K562 (cell line): Measurements from ENCODE around the gene CLCN5. TPM values are rescaled to one million over a fixed set of nuclear protein-coding genes. Genes with fewer than 3 reads are reported as not detected.

Source experiments
- ATAC-seq: fragments of 200-7000 bp; cut with Tn5 transposase; 3 replicates; pipeline ENCODE4 v1.9.1; 2020; ENCODE audit warnings: moderate library complexity
- BruUV-seq: library from RNA; stranded (reverse); fragments of 400-500 nt; replicated peaks from 2 replicates; lab custom pipeline; 2021; lab: Mats Ljungman, UMichigan
- CTCF ChIA-PET: fragments of 300-600 bp; formaldehyde crosslinking; extraction: SDS; loops from one replicate; lab custom pipeline; 2021; ENCODE audit warnings: low intra/inter-chr PET ratio; lab: Yijun Ruan, JAX
- POLR2A ChIA-PET: fragments of 300-600, 350-650 bp; sonication (Branson Sonifier 250); formaldehyde crosslinking; extraction: SDS; loops from one replicate; lab custom pipeline; 2021; ENCODE audit warnings: antibody characterized with exemption, inconsistent platforms; lab: Yijun Ruan, JAX
- DNase-seq, 4 experiments: peaks; one replicate each; pipeline versions ENCODE4 v3.0.0 to v3.0.0-alpha.2; 2011 to 2018; ENCODE audit warnings: low spot score in 3 of 4, mixed read lengths in 3 of 4; ENCODE audit errors: extremely low read depth in 1 of 4
- FAIRE-seq: peaks from 2 replicates; lab custom pipeline; 2011; peaks lifted over from hg19 to GRCh38; lab: Jason Lieb, UNC
- H2AFZ ChIP-seq: 2 replicates; pipeline ENCODE4 v1.6.0; 2011; ENCODE audit warnings: low read depth, low read length, control low read depth, inconsistent platforms
- H3K27ac ChIP-seq: fragments of 200-600 bp; 3 replicates; pipeline ENCODE4 v1.8.0; 2011; ENCODE audit warnings: low read depth, mild to moderate bottlenecking, control low read depth, inconsistent platforms, low read length, moderate library complexity, mixed read lengths; ENCODE audit errors: extremely low read depth
- H3K27me3 ChIP-seq, 2 experiments: fragments of 300-600 bp in 1 of 2; 2 replicates in 1 of 2; 3 replicates in 1 of 2; pipeline versions ENCODE4 v1.6.0 to v1.8.0; 2011; ENCODE audit warnings: inconsistent platforms in 2 of 2, low read length in 2 of 2, mild to moderate bottlenecking in 1 of 2, mixed read lengths in 1 of 2, moderate library complexity in 1 of 2; ENCODE audit not compliant: control insufficient read depth in 2 of 2, insufficient read depth in 2 of 2
- H3K36me3 ChIP-seq: fragments of 300-600 bp; 3 replicates; pipeline ENCODE4 v1.8.0; 2011; ENCODE audit warnings: mild to moderate bottlenecking, low read length, inconsistent platforms; ENCODE audit not compliant: control insufficient read depth, insufficient read depth
- H3K4me1 ChIP-seq, 2 experiments: fragments of 200-600 bp in 1 of 2; replicated peaks in 1 of 2; 2 replicates in 1 of 2; 3 replicates in 1 of 2; pipeline versions ENCODE4 v1.5.1 to v1.8.0; 2011; ENCODE audit warnings: inconsistent platforms in 2 of 2, low read length in 2 of 2, mild to moderate bottlenecking in 1 of 2, mixed read lengths in 1 of 2, moderate library complexity in 1 of 2; ENCODE audit not compliant: control insufficient read depth in 2 of 2, insufficient read depth in 2 of 2
- H3K4me2 ChIP-seq: 2 replicates; pipeline ENCODE4 v1.6.1; 2011; ENCODE audit warnings: low read length, control low read depth, inconsistent platforms, mixed read lengths; ENCODE audit not compliant: insufficient read depth
- H3K4me3 ChIP-seq: fragments of 200-600 bp; sonication (generic), shearing (Covaris generic); 2 replicates; pipeline ENCODE4 v1.5.1; 2016; ENCODE audit warnings: control low read depth, inconsistent platforms
- H3K79me2 ChIP-seq: fragments of 200-600 bp; 3 replicates; pipeline ENCODE4 v1.8.0; 2011; ENCODE audit warnings: low read length, inconsistent platforms; ENCODE audit not compliant: control insufficient read depth, insufficient read depth
- H3K9ac ChIP-seq, 2 experiments: 2 replicates each; pipeline versions ENCODE4 v1.6.0 to v1.6.1; 2011; ENCODE audit warnings: low read depth in 2 of 2, low read length in 2 of 2, control low read depth in 1 of 2, inconsistent platforms in 1 of 2, mild to moderate bottlenecking in 1 of 2, mixed read lengths in 1 of 2; ENCODE audit not compliant: insufficient read depth in 1 of 2
- H3K9me1 ChIP-seq: one replicate; pipeline ENCODE4 v1.6.0; 2011; ENCODE audit warnings: inconsistent platforms, mild to moderate bottlenecking, low read length, moderate library complexity; ENCODE audit not compliant: control insufficient read depth, insufficient read depth
- H3K9me3 ChIP-seq: replicated peaks from 2 replicates; pipeline ENCODE4 v1.5.1; 2011; ENCODE audit warnings: low read depth, low read length, inconsistent platforms; ENCODE audit not compliant: control insufficient read depth, insufficient read depth
- H4K20me1 ChIP-seq: replicated peaks from 2 replicates; pipeline ENCODE4 v1.6.1; 2011; ENCODE audit warnings: low read length, inconsistent platforms, mixed read lengths; ENCODE audit not compliant: control insufficient read depth, insufficient read depth
- BRD4 ChIP-seq: fragments of 200-600 bp; sonication (generic); IDR thresholded peaks from 2 replicates; pipeline ENCODE4 v1.6.1; 2017; ENCODE audit warnings: inconsistent platforms
- CXXC5 ChIP-seq: fragments of 250-450 bp; sonication (Bioruptor Pico); IDR thresholded peaks from 2 replicates; pipeline ENCODE4 v1.8.0; 2022; ENCODE audit warnings: inconsistent platforms, mild to moderate bottlenecking, moderate library complexity
- GABPB2 ChIP-seq: fragments of 250-450 bp; sonication (Bioruptor Pico); conservative IDR thresholded peaks from 2 replicates; pipeline ENCODE4 v1.5.1; 2021; ENCODE audit warnings: mild to moderate bottlenecking
- GTF2F1 ChIP-seq: IDR thresholded peaks from 2 replicates; pipeline ENCODE4 v1.6.1; 2011; ENCODE audit warnings: low read depth, low read length, improper control_type of control experiment
- HDAC1 ChIP-seq, 2 experiments: fragments of 450-650 bp; IDR thresholded peaks; 2 replicates each; pipeline ENCODE4 v1.6.1; 2016 to 2017; ENCODE audit warnings: inconsistent platforms in 1 of 2, mild to moderate bottlenecking in 1 of 2, moderate library complexity in 1 of 2
- SMARCB1 ChIP-seq: IDR thresholded peaks from 2 replicates; pipeline ENCODE4 v1.6.1; 2011; ENCODE audit warnings: improper control_type of control experiment, low read depth; ENCODE audit not compliant: insufficient read length
- SMARCC2 ChIP-seq: fragments of 450-650 bp; IDR thresholded peaks from 2 replicates; pipeline ENCODE4 v1.6.1; 2017; ENCODE audit warnings: antibody characterized with exemption, moderate library complexity, mild to moderate bottlenecking, low read depth
- SMC3 ChIP-seq: conservative IDR thresholded peaks from 2 replicates; pipeline ENCODE4 v1.6.1; 2011; ENCODE audit warnings: low read depth, low read length, improper control_type of control experiment; ENCODE audit not compliant: insufficient read depth
- SRF ChIP-seq, 2 experiments: fragments of 250-450, 450-650 bp in 1 of 2; sonication (Bioruptor Pico) in 1 of 2; sonication (generic) in 1 of 2; formaldehyde crosslinking; IDR thresholded peaks; 2 replicates each; pipeline versions ENCODE4 v1.5.0 to v1.5.1; 2020 to 2022; ENCODE audit warnings: mild to moderate bottlenecking in 1 of 2, missing genetic modification reagents in 1 of 2
- ZNF146 ChIP-seq: IDR thresholded peaks from one replicate; pipeline ENCODE4 v1.6.1; 2018; ENCODE audit warnings: missing compliant biosample characterization; ENCODE audit not compliant: unreplicated experiment
- ZNF24 ChIP-seq: fragments of 450-650 bp; IDR thresholded peaks from 2 replicates; pipeline ENCODE4 v1.6.1; 2016
- ZNF407 ChIP-seq: fragments of 450-650 bp; IDR thresholded peaks from 2 replicates; pipeline ENCODE4 v1.6.1; 2016; ENCODE audit warnings: low read depth
- ZNF830 ChIP-seq: fragments of 250-450 bp; sonication (Bioruptor Pico); IDR thresholded peaks from 2 replicates; pipeline ENCODE4 v1.5.0; 2021; ENCODE audit warnings: mild to moderate bottlenecking
- WGBS: fragments of 100-300 bp; shearing (Covaris generic); methylation state at CpG from one replicate; pipeline ENCODE4 v1.1.6; 2016; ENCODE audit warnings: low coverage, mixed read lengths; ENCODE audit not compliant: insufficient coverage; ENCODE audit errors: missing lambda C conversion rate; 5-methylcytosine and 5-hydroxymethylcytosine counted together
- in situ Hi-C: fragments of 300-500 bp; cut with MboI; formaldehyde crosslinking; loops from 4 replicates; pipeline ENCODE4 v1.15.0; 2018; ENCODE audit warnings: inconsistent platforms, mixed read lengths
- intact Hi-C: fragments of 100-400 bp; cut with micrococcal nuclease; formaldehyde crosslinking; loops from 2 replicates; pipeline ENCODE4 v1.14.2; 2022
- polyA plus RNA-seq, 8 experiments: library from polyadenylated mRNA; depleted of rRNA in 4 of 8; stranded (reverse) in 5 of 8; unstranded in 3 of 8; fragments of >200 nt; fragmentation: Nextera tagmentation in 2 of 8; fragmentation: Illumina TruSeq in 1 of 8; extraction: Ambion mirVana in 2 of 8; extraction: Trizol in 1 of 8; gene quantifications; 2 replicates each; pipeline versions ENCODE4 v1.2.1 to v1.2.3, GENCODE V29; 2011 to 2014; ENCODE audit warnings: inconsistent platforms in 1 of 8, missing spikeins in 1 of 8
- total RNA-seq, 7 experiments: library from RNA; depleted of rRNA in 6 of 7; stranded (reverse); fragments of >200 nt in 6 of 7; fragmentation: Illumina TruSeq in 2 of 7; extraction: Trizol in 2 of 7; gene quantifications; 2 replicates each; pipeline versions ENCODE4 v1.2.1 to v1.2.3, GENCODE V29; 2011 to 2021; ENCODE audit warnings: low replicate concordance in 1 of 7

The CLCN5 gene
- total and polyA plus RNA-seq, 9 of the 15 experiments (the other 6 are each of a cell fraction or from before 2014, with no cell fraction given): 0.94 to 11.8 (median 7.1) TPM

- BruUV-seq: no TSS peak
- no peak overlapping the region for H2AFZ ChIP-seq
- no peaks in the 10 kb centered on the region for H3K9me1 ChIP-seq
- CTCF ChIA-PET: no interaction called here
- no peaks in the 10 kb centered on the region for H3K4me1 ChIP-seq
- no peak overlapping the region for H3K4me3 ChIP-seq
- H3K4me2 ChIP-seq: no peak overlapping the region
- FAIRE-seq (no peak), DNase-seq (no peak), ATAC-seq (no peak)
- H3K9me3 ChIP-seq: no peaks in the 10 kb centered on the region
- WGBS: 75% methylated on average over 5 of the region's 5 CpGs
- POLR2A ChIA-PET: no interaction called here
- in situ Hi-C loops (no loop called here), intact Hi-C loops (no loop called here)
- H3K27ac ChIP-seq: no peak overlapping the region
- no peaks in the 10 kb centered on the region for H3K79me2 ChIP-seq
- H3K9ac ChIP-seq: no peak overlapping the region
- H3K27me3 ChIP-seq: no peaks in the 10 kb centered on the region
- TF ChIP-seq BRD4: no peak
- TF ChIP-seq ZNF830 (CRISPR knock-in tag): no peak
- no peak for TF ChIP-seq SRF (CRISPR knock-in tag; IDR thresholded peaks at IDR 0.05)
- TF ChIP-seq GTF2F1: no peak
- no peak for TF ChIP-seq SMC3
- TF ChIP-seq SMARCC2: no peak
- no peak for TF ChIP-seq SMARCB1
- no peak for TF ChIP-seq GABPB2 (CRISPR knock-in tag)
- no peak for TF ChIP-seq CXXC5
- TF ChIP-seq ZNF24: no peak
- TF ChIP-seq HDAC1 (IDR thresholded peaks at IDR 0.05): no peak
- no peak for TF ChIP-seq ZNF407
- TF ChIP-seq ZNF146 (CRISPR knock-in tag): no peak
- no peaks in the 10 kb centered on the region for H4K20me1 ChIP-seq
- H3K36me3 ChIP-seq: no peaks in the 10 kb centered on the region
Measured at GRCh38 chrX:49972328-49972860, 50.0 kb downstream of the CLCN5 start.
